A549 (cell line): ENCODE data around the gene SLC10A2. TPM values are rescaled to one million over a fixed set of nuclear protein-coding genes. Genes with fewer than 3 reads are reported as not detected.

Experiments used
- ATAC-seq, 2 experiments: fragments of 200-7000 bp in 1 of 2; fragments of >200 bp in 1 of 2; cut with Nextera tagmentation in 1 of 2; cut with Tn5 transposase in 1 of 2; 3 replicates each; pipeline versions ENCODE4 v1.8.0 to v1.9.1; 2018 to 2020; ENCODE audit warnings: mild to moderate bottlenecking in 1 of 2, moderate library complexity in 1 of 2
- CTCF ChIA-PET: fragments of 300-600 bp; sonication (Branson Sonifier 250); formaldehyde crosslinking; extraction: SDS; loops from one replicate; lab custom pipeline; 2021; ENCODE audit warnings: antibody characterized with exemption, inconsistent platforms; lab: Yijun Ruan, JAX
- POLR2A ChIA-PET: fragments of 350-600 bp; formaldehyde crosslinking; extraction: SDS; loops from one replicate; lab custom pipeline; 2021; ENCODE audit warnings: antibody characterized with exemption, inconsistent platforms; lab: Yijun Ruan, JAX
- DNase-seq, 2 experiments: peaks; one replicate each; pipeline versions ENCODE4 v3.0.0 to v3.0.0-alpha.2; 2011 to 2016; ENCODE audit warnings: low read depth in 1 of 2, low spot score in 1 of 2
- FAIRE-seq: peaks from 2 replicates; lab custom pipeline; 2011; peaks lifted over from hg19 to GRCh38; lab: Jason Lieb, UNC
- H3K27ac ChIP-seq, 2 experiments: fragments of >200 bp; sonication (Bioruptor Twin); formaldehyde crosslinking; 3 replicates each; pipeline ENCODE4 v1.5.1; 2016 to 2017
- H3K4me1 ChIP-seq: fragments of >200 bp; sonication (Bioruptor Twin); formaldehyde crosslinking; 3 replicates; pipeline ENCODE4 v1.6.1; 2016
- H3K4me2 ChIP-seq: fragments of >200 bp; sonication (Bioruptor Twin); formaldehyde crosslinking; 3 replicates; pipeline ENCODE4 v1.6.1; 2016
- H3K4me3 ChIP-seq: fragments of >200 bp; sonication (Bioruptor Twin); formaldehyde crosslinking; 3 replicates; pipeline ENCODE4 v1.5.1; 2016
- H3K9me3 ChIP-seq: fragments of >200 bp; sonication (Bioruptor Twin); formaldehyde crosslinking; 3 replicates; pipeline ENCODE4 v1.6.1; 2016
- BHLHE40 ChIP-seq: IDR thresholded peaks from 2 replicates; pipeline ENCODE4 v1.6.1; 2012; ENCODE audit warnings: low read depth, low read length, inconsistent platforms
- CBX2 ChIP-seq: fragments of 200-600 bp; sonication (generic); IDR thresholded peaks from 2 replicates; pipeline ENCODE4 v1.6.1; 2016; ENCODE audit warnings: low read depth, mild to moderate bottlenecking, borderline replicate concordance
- CBX8 ChIP-seq: fragments of 200-600 bp; sonication (generic); IDR thresholded peaks from 2 replicates; pipeline ENCODE4 v1.6.1; 2016
- CEBPB ChIP-seq, 2 experiments: fragments of >200 bp in 1 of 2; sonication (Bioruptor Twin) in 1 of 2; formaldehyde crosslinking in 1 of 2; IDR thresholded peaks; 2 replicates each; pipeline ENCODE4 v1.6.1; 2012 to 2016
- EHMT2 ChIP-seq: fragments of 200-600 bp; sonication (generic); IDR thresholded peaks from 2 replicates; pipeline ENCODE4 v1.6.1; 2016; ENCODE audit warnings: antibody characterized with exemption, low read depth, mild to moderate bottlenecking, moderate library complexity
- EP300 ChIP-seq, 2 experiments: fragments of >200 bp; sonication (Bioruptor Twin); formaldehyde crosslinking; IDR thresholded peaks; 2 replicates in 1 of 2; 3 replicates in 1 of 2; pipeline ENCODE4 v1.6.1; 2016 to 2017
- ESRRA ChIP-seq: fragments of 150-350 bp; IDR thresholded peaks from 2 replicates; pipeline ENCODE4 v1.6.1; 2014; ENCODE audit warnings: mild to moderate bottlenecking, low read length, borderline replicate concordance
- FOSL2 ChIP-seq, 2 experiments: fragments of 450-650 bp in 1 of 2; fragments of >200 bp in 1 of 2; sonication (Bioruptor Twin) in 1 of 2; formaldehyde crosslinking; IDR thresholded peaks; 2 replicates each; pipeline versions ENCODE4 v1.5.0 to v1.6.1; 2016 to 2020; ENCODE audit warnings: mild to moderate bottlenecking in 1 of 2, moderate library complexity in 1 of 2
- FOXS1 ChIP-seq: fragments of 250-450 bp; sonication (Bioruptor Pico); IDR thresholded peaks from 2 replicates; pipeline ENCODE4 v1.5.0; 2020; ENCODE audit warnings: mild to moderate bottlenecking, moderate library complexity
- HDAC2 ChIP-seq: fragments of 200-600 bp; sonication (generic); IDR thresholded peaks from 2 replicates; pipeline ENCODE4 v1.6.1; 2016
- HOXA7 ChIP-seq: fragments of 250-450 bp; sonication (Bioruptor Pico); IDR thresholded peaks from 2 replicates; pipeline ENCODE4 v1.5.0; 2020; ENCODE audit warnings: mild to moderate bottlenecking, moderate library complexity
- HOXB5 ChIP-seq: fragments of 250-450 bp; sonication (Bioruptor Pico); IDR thresholded peaks from 2 replicates; pipeline ENCODE4 v1.5.0; 2020; ENCODE audit warnings: mild to moderate bottlenecking, moderate library complexity
- MAFK ChIP-seq: fragments of 450-650 bp; IDR thresholded peaks from 2 replicates; pipeline ENCODE4 v1.6.1; 2014; ENCODE audit not compliant: partially characterized antibody
- MYC ChIP-seq: IDR thresholded peaks from 2 replicates; pipeline ENCODE4 v1.6.1; 2012; ENCODE audit warnings: mild to moderate bottlenecking, inconsistent platforms, low read length, improper control_type of control experiment, borderline replicate concordance
- NFE2L2 ChIP-seq: fragments of 150-350 bp; conservative IDR thresholded peaks from 2 replicates; pipeline ENCODE4 v1.6.1; 2014; ENCODE audit warnings: low read length
- POLR2AphosphoS2 ChIP-seq: conservative IDR thresholded peaks from 2 replicates; pipeline ENCODE4 v1.6.1; 2012; ENCODE audit warnings: low read length, improper control_type of control experiment, inconsistent platforms
- RAD21 ChIP-seq, 2 experiments: fragments of >200 bp in 1 of 2; sonication (Bioruptor Twin) in 1 of 2; formaldehyde crosslinking in 1 of 2; IDR thresholded peaks in 1 of 2; conservative IDR thresholded peaks in 1 of 2; 2 replicates in 1 of 2; 3 replicates in 1 of 2; pipeline ENCODE4 v1.6.1; 2012 to 2018; ENCODE audit warnings: inconsistent platforms in 1 of 2
- RFX5 ChIP-seq: fragments of 450-650 bp; IDR thresholded peaks from 2 replicates; pipeline ENCODE4 v1.7.1; 2014; ENCODE audit warnings: antibody characterized with exemption, mild to moderate bottlenecking, moderate library complexity
- SMC3 ChIP-seq: fragments of >200 bp; sonication (Bioruptor Twin); formaldehyde crosslinking; IDR thresholded peaks from 3 replicates; pipeline ENCODE4 v1.6.1; 2018; ENCODE audit warnings: inconsistent platforms
- SREBF2 ChIP-seq: fragments of 450-650 bp; IDR thresholded peaks from 2 replicates; pipeline ENCODE4 v1.6.1; 2014; ENCODE audit warnings: mild to moderate bottlenecking, moderate library complexity
- ZSCAN20 ChIP-seq: fragments of 250-450 bp; sonication (Bioruptor Pico); IDR thresholded peaks from 2 replicates; pipeline ENCODE4 v1.8.0; 2022; ENCODE audit warnings: mild to moderate bottlenecking, moderate library complexity
- WGBS: methylation state at CpG from one replicate; pipeline ENCODE4 v1.1.6; 2017; ENCODE audit errors: missing lambda C conversion rate; 5-methylcytosine and 5-hydroxymethylcytosine counted together
- polyA plus RNA-seq, 4 experiments: library from polyadenylated mRNA; depleted of rRNA in 3 of 4; stranded (reverse); fragments of >200 nt; fragmentation: RNase III in 1 of 4; extraction: RNeasy Plus Mini Kit Qiagen cat#74134 plus additional on column Dnase treatment in 1 of 4; gene quantifications; 2 replicates in 3 of 4; 3 replicates in 1 of 4; pipeline ENCODE4 v1.2.3, GENCODE V29; 2011 to 2017
- TF ChIP-seq, protein P1 (sequence below): fragments of 450-650 bp; IDR thresholded peaks from 2 replicates; pipeline ENCODE4 v1.6.1; 2014; ENCODE audit warnings: antibody characterized with exemption
- TF ChIP-seq, protein P2 (sequence below): fragments of >200 bp; sonication (Bioruptor Twin); formaldehyde crosslinking; IDR thresholded peaks from 3 replicates; pipeline ENCODE4 v1.6.1; 2016
- TF ChIP-seq, protein P3 (sequence below): IDR thresholded peaks from 2 replicates; pipeline ENCODE4 v1.6.1; 2012
- TF ChIP-seq, protein P4 (sequence below): fragments of 200-600 bp; sonication (generic); IDR thresholded peaks from 2 replicates; pipeline ENCODE4 v1.6.1; 2016; ENCODE audit warnings: antibody characterized with exemption, mild to moderate bottlenecking, moderate library complexity
- TF ChIP-seq, protein P5 (sequence below): fragments of 150-350 bp; IDR thresholded peaks from 2 replicates; pipeline ENCODE4 v1.6.1; 2014; ENCODE audit warnings: low read depth, mild to moderate bottlenecking, low read length
- TF ChIP-seq, protein P6 (sequence below): fragments of >200 bp; sonication (Bioruptor Twin); formaldehyde crosslinking; IDR thresholded peaks from 2 replicates; pipeline ENCODE4 v1.6.1; 2016

Gene SLC10A2
- polyA plus RNA-seq, 2 of the 4 experiments (the other 2 are of a cell fraction), result not detected

DNA sequence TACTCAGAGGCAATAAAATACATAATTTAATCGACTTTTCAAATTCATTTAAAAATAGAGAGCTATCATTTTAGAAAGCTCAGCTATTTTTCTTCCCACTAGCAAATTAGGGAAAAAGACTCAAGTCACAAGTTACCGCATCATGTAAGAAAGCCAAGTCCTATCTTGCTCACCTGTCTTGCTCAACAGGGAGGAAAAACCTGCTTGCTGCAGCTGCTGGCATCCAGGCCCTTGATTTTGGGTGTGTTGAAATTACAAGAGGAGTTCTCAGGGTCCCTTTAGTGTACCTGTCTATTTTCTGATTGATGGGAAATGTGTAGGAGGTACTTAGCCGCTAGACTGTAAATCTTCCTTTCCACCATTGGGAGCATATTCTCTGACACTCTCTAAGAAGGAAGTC, 22.2 kb downstream of the SLC10A2 start:
- Histone ChIP-seq H3K9me3 (no peaks in the 10 kb centered on the region), H3K4me2 (no peak overlapping the region), H3K27ac (no peak overlapping the region), H3K4me1 (no peaks in the 10 kb centered on the region), H3K4me3 (no peak overlapping the region)
- no peak for ATAC-seq
- TF ChIP-seq SMC3, result no peak
- TF ChIP-seq, protein P1, sequence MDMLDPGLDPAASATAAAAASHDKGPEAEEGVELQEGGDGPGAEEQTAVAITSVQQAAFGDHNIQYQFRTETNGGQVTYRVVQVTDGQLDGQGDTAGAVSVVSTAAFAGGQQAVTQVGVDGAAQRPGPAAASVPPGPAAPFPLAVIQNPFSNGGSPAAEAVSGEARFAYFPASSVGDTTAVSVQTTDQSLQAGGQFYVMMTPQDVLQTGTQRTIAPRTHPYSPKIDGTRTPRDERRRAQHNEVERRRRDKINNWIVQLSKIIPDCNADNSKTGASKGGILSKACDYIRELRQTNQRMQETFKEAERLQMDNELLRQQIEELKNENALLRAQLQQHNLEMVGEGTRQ, result no peak
- no peak for TF ChIP-seq BHLHE40
- TF ChIP-seq, protein P2, sequence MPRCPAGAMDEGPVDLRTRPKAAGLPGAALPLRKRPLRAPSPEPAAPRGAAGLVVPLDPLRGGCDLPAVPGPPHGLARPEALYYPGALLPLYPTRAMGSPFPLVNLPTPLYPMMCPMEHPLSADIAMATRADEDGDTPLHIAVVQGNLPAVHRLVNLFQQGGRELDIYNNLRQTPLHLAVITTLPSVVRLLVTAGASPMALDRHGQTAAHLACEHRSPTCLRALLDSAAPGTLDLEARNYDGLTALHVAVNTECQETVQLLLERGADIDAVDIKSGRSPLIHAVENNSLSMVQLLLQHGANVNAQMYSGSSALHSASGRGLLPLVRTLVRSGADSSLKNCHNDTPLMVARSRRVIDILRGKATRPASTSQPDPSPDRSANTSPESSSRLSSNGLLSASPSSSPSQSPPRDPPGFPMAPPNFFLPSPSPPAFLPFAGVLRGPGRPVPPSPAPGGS, result no peak
- TF ChIP-seq RFX5, result no peak
- no peak for TF ChIP-seq MAFK
- TF ChIP-seq, protein P3, sequence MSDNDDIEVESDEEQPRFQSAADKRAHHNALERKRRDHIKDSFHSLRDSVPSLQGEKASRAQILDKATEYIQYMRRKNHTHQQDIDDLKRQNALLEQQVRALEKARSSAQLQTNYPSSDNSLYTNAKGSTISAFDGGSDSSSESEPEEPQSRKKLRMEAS, result no peak
- no peak for TF ChIP-seq HOXA7 (CRISPR knock-in tag)
- TF ChIP-seq HDAC2, result no peak
- no peak for TF ChIP-seq RAD21 (conservative IDR thresholded peaks at IDR 0.05 in 1 of 2, IDR thresholded peaks at IDR 0.05 in 1 of 2)
- TF ChIP-seq CBX8, result no peak
- no peak for TF ChIP-seq ESRRA
- WGBS, result 23% methylated on average over 3 of the region's 3 CpGs
- no peak for FAIRE-seq
- POLR2A ChIA-PET, result no interaction called here
- CTCF ChIA-PET, result no interaction called here
- DNase-seq, result no peak

DNA sequence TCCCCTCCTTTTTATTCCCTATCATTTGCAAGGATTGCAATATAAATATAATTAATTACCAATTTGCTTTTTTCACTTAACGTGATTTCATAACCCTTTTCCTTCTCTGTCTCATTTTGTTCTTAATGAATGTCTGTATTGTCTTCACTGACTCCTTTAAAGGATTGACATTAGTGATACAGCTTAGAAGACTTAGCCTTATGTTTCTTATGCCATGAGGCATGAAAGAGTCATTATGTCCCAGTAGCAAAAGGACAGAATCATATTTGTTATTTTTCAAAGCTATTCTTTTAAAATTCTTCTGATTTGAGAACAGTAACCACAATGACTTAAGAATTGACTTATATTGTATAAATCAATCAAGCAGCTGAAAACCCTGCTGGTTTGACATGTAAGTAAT, 26.2 kb downstream of the SLC10A2 start:
- no peaks in the 10 kb centered on the region for H3K9me3 ChIP-seq
- H3K27ac ChIP-seq, result no peak overlapping the region
- ATAC-seq (no peak), DNase-seq (no peak), FAIRE-seq (no peak)
- POLR2A ChIA-PET, result no interaction called here
- TF ChIP-seq SREBF2 (no peak), MYC (no peak), HOXB5 (no peak), FOXS1 (no peak), EHMT2 (no peak), EP300 (IDR thresholded peaks at IDR 0.05) (no peak), RAD21 (conservative IDR thresholded peaks at IDR 0.05 in 1 of 2, IDR thresholded peaks at IDR 0.05 in 1 of 2) (no peak), FOSL2 (IDR thresholded peaks at IDR 0.05) (no peak), FOSL2 (CRISPR knock-in tag; IDR thresholded peaks at IDR 0.05) (no peak), NFE2L2 (no peak), POLR2AphosphoS2 (no peak), ZSCAN20 (no peak), CBX2 (no peak), MAFK (no peak), CEBPB (IDR thresholded peaks at IDR 0.05) (no peak)
- TF ChIP-seq, protein P4, sequence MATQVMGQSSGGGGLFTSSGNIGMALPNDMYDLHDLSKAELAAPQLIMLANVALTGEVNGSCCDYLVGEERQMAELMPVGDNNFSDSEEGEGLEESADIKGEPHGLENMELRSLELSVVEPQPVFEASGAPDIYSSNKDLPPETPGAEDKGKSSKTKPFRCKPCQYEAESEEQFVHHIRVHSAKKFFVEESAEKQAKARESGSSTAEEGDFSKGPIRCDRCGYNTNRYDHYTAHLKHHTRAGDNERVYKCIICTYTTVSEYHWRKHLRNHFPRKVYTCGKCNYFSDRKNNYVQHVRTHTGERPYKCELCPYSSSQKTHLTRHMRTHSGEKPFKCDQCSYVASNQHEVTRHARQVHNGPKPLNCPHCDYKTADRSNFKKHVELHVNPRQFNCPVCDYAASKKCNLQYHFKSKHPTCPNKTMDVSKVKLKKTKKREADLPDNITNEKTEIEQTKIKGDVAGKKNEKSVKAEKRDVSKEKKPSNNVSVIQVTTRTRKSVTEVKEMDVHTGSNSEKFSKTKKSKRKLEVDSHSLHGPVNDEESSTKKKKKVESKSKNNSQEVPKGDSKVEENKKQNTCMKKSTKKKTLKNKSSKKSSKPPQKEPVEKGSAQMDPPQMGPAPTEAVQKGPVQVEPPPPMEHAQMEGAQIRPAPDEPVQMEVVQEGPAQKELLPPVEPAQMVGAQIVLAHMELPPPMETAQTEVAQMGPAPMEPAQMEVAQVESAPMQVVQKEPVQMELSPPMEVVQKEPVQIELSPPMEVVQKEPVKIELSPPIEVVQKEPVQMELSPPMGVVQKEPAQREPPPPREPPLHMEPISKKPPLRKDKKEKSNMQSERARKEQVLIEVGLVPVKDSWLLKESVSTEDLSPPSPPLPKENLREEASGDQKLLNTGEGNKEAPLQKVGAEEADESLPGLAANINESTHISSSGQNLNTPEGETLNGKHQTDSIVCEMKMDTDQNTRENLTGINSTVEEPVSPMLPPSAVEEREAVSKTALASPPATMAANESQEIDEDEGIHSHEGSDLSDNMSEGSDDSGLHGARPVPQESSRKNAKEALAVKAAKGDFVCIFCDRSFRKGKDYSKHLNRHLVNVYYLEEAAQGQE, result no peak
- TF ChIP-seq, protein P5, sequence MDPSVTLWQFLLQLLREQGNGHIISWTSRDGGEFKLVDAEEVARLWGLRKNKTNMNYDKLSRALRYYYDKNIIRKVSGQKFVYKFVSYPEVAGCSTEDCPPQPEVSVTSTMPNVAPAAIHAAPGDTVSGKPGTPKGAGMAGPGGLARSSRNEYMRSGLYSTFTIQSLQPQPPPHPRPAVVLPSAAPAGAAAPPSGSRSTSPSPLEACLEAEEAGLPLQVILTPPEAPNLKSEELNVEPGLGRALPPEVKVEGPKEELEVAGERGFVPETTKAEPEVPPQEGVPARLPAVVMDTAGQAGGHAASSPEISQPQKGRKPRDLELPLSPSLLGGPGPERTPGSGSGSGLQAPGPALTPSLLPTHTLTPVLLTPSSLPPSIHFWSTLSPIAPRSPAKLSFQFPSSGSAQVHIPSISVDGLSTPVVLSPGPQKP, result no peak
- TF ChIP-seq, protein P6, sequence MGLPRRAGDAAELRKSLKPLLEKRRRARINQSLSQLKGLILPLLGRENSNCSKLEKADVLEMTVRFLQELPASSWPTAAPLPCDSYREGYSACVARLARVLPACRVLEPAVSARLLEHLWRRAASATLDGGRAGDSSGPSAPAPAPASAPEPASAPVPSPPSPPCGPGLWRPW, result no peak
- H3K4me3 ChIP-seq, result no peak overlapping the region
- 0% methylated on average over 1 of the region's 1 CpG for WGBS
- no peak overlapping the region for H3K4me2 ChIP-seq
- H3K4me1 ChIP-seq, result no peaks in the 10 kb centered on the region
- CTCF ChIA-PET, result interaction anchor here (0.5 kb wide), 1 partner anchor 347 kb away, joined by 3 read pairs; no protein-coding TSS in a partner anchor
